Hepatocyte (in vitro differentiated cells): ENCODE data around the gene CDCA8. TPM values are rescaled to one million over a fixed set of nuclear protein-coding genes. Genes with fewer than 3 reads are reported as not detected.

Experiments
- DNase-seq: peaks from one replicate; pipeline ENCODE4 v3.0.0-alpha.2; 2016; ENCODE audit warnings: low spot score
- H2AFZ ChIP-seq: fragments of 200-600 bp; sonication (generic); 2 replicates; pipeline ENCODE4 v1.6.0; 2016; ENCODE audit warnings: antibody characterized with exemption, mild to moderate bottlenecking
- H3K27ac ChIP-seq: fragments of 200-600 bp; sonication (generic); 2 replicates; pipeline ENCODE4 v1.5.1; 2016; ENCODE audit warnings: mild to moderate bottlenecking
- H3K27me3 ChIP-seq: fragments of 200-600 bp; sonication (generic); 2 replicates; pipeline ENCODE4 v1.6.1; 2016
- H3K36me3 ChIP-seq: fragments of 200-600 bp; sonication (generic); replicated peaks from 2 replicates; pipeline ENCODE4 v1.5.1; 2016; ENCODE audit warnings: low read depth; ENCODE audit not compliant: insufficient read depth
- H3K4me1 ChIP-seq: fragments of 200-600 bp; sonication (generic); 2 replicates; pipeline ENCODE4 v1.5.1; 2016; ENCODE audit warnings: mild to moderate bottlenecking, moderate library complexity; ENCODE audit not compliant: insufficient read depth
- H3K4me2 ChIP-seq: fragments of 200-600 bp; sonication (generic); 2 replicates; pipeline ENCODE4 v1.6.0; 2016
- H3K4me3 ChIP-seq: fragments of 200-600 bp; sonication (generic); 2 replicates; pipeline ENCODE4 v1.5.1; 2016; ENCODE audit warnings: mild to moderate bottlenecking
- H3K79me2 ChIP-seq: fragments of 200-600 bp; sonication (generic); 2 replicates; pipeline ENCODE4 v1.6.0; 2017; ENCODE audit warnings: mild to moderate bottlenecking
- H3K9me2 ChIP-seq: fragments of 200-600 bp; sonication (generic); replicated peaks from 2 replicates; pipeline ENCODE4 v1.6.0; 2017; ENCODE audit warnings: mild to moderate bottlenecking; ENCODE audit not compliant: insufficient read depth
- H3K9me3 ChIP-seq: fragments of 200-600 bp; sonication (generic); 2 replicates; pipeline ENCODE4 v1.5.1; 2016; ENCODE audit warnings: low read depth, mild to moderate bottlenecking
- H4K20me1 ChIP-seq: fragments of 200-600 bp; sonication (generic); 2 replicates; pipeline ENCODE4 v1.6.0; 2016; ENCODE audit warnings: mild to moderate bottlenecking; ENCODE audit not compliant: insufficient read depth, poor library complexity, severe bottlenecking
- EZH2 ChIP-seq: fragments of 200-600 bp; sonication (generic); IDR thresholded peaks from 2 replicates; pipeline ENCODE4 v1.6.1; 2016; ENCODE audit warnings: antibody characterized with exemption, mild to moderate bottlenecking, borderline replicate concordance
- EZH2phosphoT487 ChIP-seq: fragments of 200-600 bp; sonication (generic); IDR thresholded peaks from one replicate; pipeline ENCODE4 v1.6.1; 2018; ENCODE audit warnings: antibody characterized with exemption, mild to moderate bottlenecking, low read depth, moderate library complexity; ENCODE audit not compliant: unreplicated experiment, severe bottlenecking
- WGBS: methylation state at CpG from one replicate; pipeline ENCODE4 v1.1.6; 2016; ENCODE audit warnings: low lambda C conversion rate; ENCODE audit errors: missing lambda C conversion rate; 5-methylcytosine and 5-hydroxymethylcytosine counted together
- polyA plus RNA-seq: library from polyadenylated mRNA; unstranded; fragments of >200 nt; fragmentation: Nextera tagmentation; extraction: Ambion mirVana; gene quantifications from 2 replicates; pipeline ENCODE4 v1.2.1, GENCODE V29; 2016
- total RNA-seq: library from RNA; depleted of rRNA; stranded (reverse); fragments of >200 nt; gene quantifications from 2 replicates; pipeline ENCODE4 v1.2.3, GENCODE V29; 2014
- TF ChIP-seq, protein P1 (sequence below): fragments of 200-600 bp; sonication (generic); IDR thresholded peaks from 2 replicates; pipeline ENCODE4 v1.5.1; 2016; ENCODE audit warnings: antibody characterized with exemption, mild to moderate bottlenecking; ENCODE audit not compliant: poor library complexity

The CDCA8 gene
- total and polyA plus RNA-seq, 2 experiments from 2014 or later = 4.3 to 5.4 TPM

DNA sequence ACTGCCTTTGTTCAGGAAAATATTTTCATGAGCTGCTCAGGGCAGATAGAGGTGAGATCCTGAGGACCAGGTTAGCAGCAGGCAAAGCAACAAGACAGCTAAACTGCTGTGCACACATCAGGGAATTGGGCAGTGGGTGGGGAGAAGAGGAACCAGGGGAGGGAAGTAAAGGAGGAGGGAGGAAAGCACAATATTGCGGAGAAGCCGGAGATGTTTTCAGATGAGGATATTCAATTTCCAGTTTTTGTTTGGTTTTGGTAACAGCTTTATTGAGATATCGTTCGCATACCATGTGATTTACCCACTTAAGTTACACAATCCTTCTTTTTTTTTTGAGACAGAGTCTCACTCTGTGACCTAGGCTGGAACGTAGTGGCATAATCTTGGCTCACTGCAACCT lies 38.1 kb downstream of the CDCA8 start:
- no peaks in the 10 kb centered on the region for H3K4me1 ChIP-seq
- WGBS = 87% methylated on average over 5 of the region's 5 CpGs
- no peak overlapping the region for H3K4me3 ChIP-seq
- no peaks in the 10 kb centered on the region for H4K20me1 ChIP-seq
- H3K9me2 ChIP-seq = no peaks in the 10 kb centered on the region
- TF ChIP-seq, protein P1, sequence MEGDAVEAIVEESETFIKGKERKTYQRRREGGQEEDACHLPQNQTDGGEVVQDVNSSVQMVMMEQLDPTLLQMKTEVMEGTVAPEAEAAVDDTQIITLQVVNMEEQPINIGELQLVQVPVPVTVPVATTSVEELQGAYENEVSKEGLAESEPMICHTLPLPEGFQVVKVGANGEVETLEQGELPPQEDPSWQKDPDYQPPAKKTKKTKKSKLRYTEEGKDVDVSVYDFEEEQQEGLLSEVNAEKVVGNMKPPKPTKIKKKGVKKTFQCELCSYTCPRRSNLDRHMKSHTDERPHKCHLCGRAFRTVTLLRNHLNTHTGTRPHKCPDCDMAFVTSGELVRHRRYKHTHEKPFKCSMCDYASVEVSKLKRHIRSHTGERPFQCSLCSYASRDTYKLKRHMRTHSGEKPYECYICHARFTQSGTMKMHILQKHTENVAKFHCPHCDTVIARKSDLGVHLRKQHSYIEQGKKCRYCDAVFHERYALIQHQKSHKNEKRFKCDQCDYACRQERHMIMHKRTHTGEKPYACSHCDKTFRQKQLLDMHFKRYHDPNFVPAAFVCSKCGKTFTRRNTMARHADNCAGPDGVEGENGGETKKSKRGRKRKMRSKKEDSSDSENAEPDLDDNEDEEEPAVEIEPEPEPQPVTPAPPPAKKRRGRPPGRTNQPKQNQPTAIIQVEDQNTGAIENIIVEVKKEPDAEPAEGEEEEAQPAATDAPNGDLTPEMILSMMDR = no peak
- TF ChIP-seq EZH2phosphoT487 = no peak
- TF ChIP-seq EZH2 = no peak
- H3K4me2 ChIP-seq = no peak overlapping the region
- no peak overlapping the region for H2AFZ ChIP-seq
- H3K27me3 ChIP-seq = peaks cover 5% of the 10 kb centered on the region
- no peaks in the 10 kb centered on the region for H3K36me3 ChIP-seq
- DNase-seq = no peak
- no peaks in the 10 kb centered on the region for H3K9me3 ChIP-seq
- H3K79me2 ChIP-seq = no peaks in the 10 kb centered on the region
- no peak overlapping the region for H3K27ac ChIP-seq

GRCh38 chr1:37731312-37732019 lies 39.1 kb downstream of the CDCA8 start:
- TF ChIP-seq EZH2phosphoT487 (no peak), EZH2 (no peak)
- TF ChIP-seq, protein P1 = no peak

DNA sequence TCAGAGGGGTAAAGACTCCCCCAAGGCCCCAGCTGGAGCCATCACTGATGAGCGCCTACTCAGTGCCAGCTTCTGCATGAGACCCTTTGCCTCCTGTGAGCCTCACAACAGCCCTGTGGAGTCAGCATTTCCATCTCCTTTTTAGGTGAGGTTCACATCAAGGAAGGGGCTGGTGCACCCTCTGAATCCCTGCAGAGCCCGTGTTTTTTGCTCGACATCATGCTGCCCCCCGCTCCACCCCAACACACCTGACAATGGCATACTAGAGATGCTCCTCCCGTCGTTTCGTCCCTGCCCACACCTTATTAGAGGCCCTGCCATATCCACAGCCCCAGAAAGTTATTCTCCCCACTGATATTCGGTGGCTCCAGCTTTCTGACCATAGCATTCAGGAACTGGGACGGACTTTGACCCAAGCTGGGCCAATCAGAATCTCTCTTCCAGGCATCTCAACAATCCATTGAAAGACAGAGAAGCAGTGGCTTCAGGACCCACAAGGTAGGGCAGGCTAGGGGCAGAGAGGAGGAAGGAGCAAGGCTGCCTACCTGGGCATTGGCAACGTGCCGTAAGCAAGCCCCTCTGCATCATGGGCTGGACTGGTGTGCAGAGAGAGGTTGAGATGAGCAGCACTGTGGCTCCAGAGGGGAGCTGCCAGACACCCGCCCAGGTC lies 39.9 kb downstream of the CDCA8 start:
- Histone ChIP-seq H3K79me2 (no peaks in the 10 kb centered on the region), H3K27me3 (peaks cover 11% of the 10 kb centered on the region), H2AFZ (no peak overlapping the region), H3K4me2 (no peak overlapping the region), H3K4me3 (no peak overlapping the region), H3K36me3 (no peaks in the 10 kb centered on the region), H4K20me1 (no peaks in the 10 kb centered on the region), H3K27ac (no peak overlapping the region), H3K9me2 (no peaks in the 10 kb centered on the region), H3K4me1 (no peaks in the 10 kb centered on the region), H3K9me3 (no peaks in the 10 kb centered on the region)
- TF ChIP-seq, protein P1 = no peak
- TF ChIP-seq EZH2phosphoT487 (no peak), EZH2 (no peak)
- WGBS = 73% methylated on average over 12 of the region's 12 CpGs
- peak; percentile 45 for DNase-seq

More at GRCh38 chr1:37731312-37732019, 39.1 kb downstream of the CDCA8 start:
- 90% methylated on average over 15 of the region's 15 CpGs for WGBS
- Histone ChIP-seq H3K4me1 (no peaks in the 10 kb centered on the region), H3K9me3 (no peaks in the 10 kb centered on the region), H3K4me3 (no peak overlapping the region), H3K36me3 (no peaks in the 10 kb centered on the region), H2AFZ (no peak overlapping the region), H3K27ac (no peak overlapping the region), H3K9me2 (no peaks in the 10 kb centered on the region), H4K20me1 (no peaks in the 10 kb centered on the region), H3K27me3 (peaks cover 11% of the 10 kb centered on the region), H3K4me2 (no peak overlapping the region), H3K79me2 (no peaks in the 10 kb centered on the region)
- DNase-seq = no peak
